Mesenchymal stem cell (in vitro differentiated cells and primary cell): Measurements from ENCODE around the gene CSTPP1.
A peak's percentile ranks its signal among the peaks of the same experiment; 100 is the strongest.

ENCODE experiments used
- DNase-seq: peaks from one replicate; pipeline ENCODE4 v3.0.0-alpha.2; 2013
- H2AFZ ChIP-seq: one replicate; pipeline ENCODE4 v1.6.1; 2013; ENCODE audit warnings: low read depth, mild to moderate bottlenecking, control low read depth, inconsistent platforms, low read length, moderate library complexity
- H2AK5ac ChIP-seq: 2 replicates; pipeline ENCODE4 v1.6.1; 2013; ENCODE audit warnings: low read length, moderate library complexity, mild to moderate bottlenecking, inconsistent platforms; ENCODE audit not compliant: severe bottlenecking
- H2BK120ac ChIP-seq: one replicate; pipeline ENCODE4 v1.6.1; 2013; ENCODE audit warnings: low read depth, mild to moderate bottlenecking, inconsistent platforms, low read length, moderate library complexity
- H2BK12ac ChIP-seq, 2 experiments: one replicate each; pipeline ENCODE4 v1.6.1; 2013; ENCODE audit warnings: inconsistent platforms in 2 of 2, low read length in 2 of 2, mild to moderate bottlenecking in 2 of 2, moderate library complexity in 2 of 2, control low read depth in 1 of 2
- H2BK15ac ChIP-seq: one replicate; pipeline ENCODE4 v1.6.1; 2013; ENCODE audit warnings: mild to moderate bottlenecking, low read depth, inconsistent platforms; ENCODE audit not compliant: poor library complexity, severe bottlenecking
- H2BK5ac ChIP-seq: 2 replicates; pipeline ENCODE4 v1.6.1; 2013; ENCODE audit warnings: low read depth, mild to moderate bottlenecking, low read length, control low read depth, inconsistent platforms; ENCODE audit not compliant: poor library complexity, severe bottlenecking
- H3K14ac ChIP-seq, 2 experiments: one replicate each; pipeline ENCODE4 v1.6.1; 2013; ENCODE audit warnings: inconsistent platforms in 2 of 2, low read length in 2 of 2, control low read depth in 1 of 2, mild to moderate bottlenecking in 1 of 2, moderate library complexity in 1 of 2
- H3K18ac ChIP-seq, 2 experiments: one replicate each; pipeline ENCODE4 v1.6.1; 2013; ENCODE audit warnings: inconsistent platforms in 2 of 2, low read length in 2 of 2, control low read depth in 1 of 2, low read depth in 1 of 2, mild to moderate bottlenecking in 1 of 2
- H3K23ac ChIP-seq, 2 experiments: one replicate each; pipeline ENCODE4 v1.6.1; 2013; ENCODE audit warnings: inconsistent platforms in 2 of 2, low read length in 2 of 2, mild to moderate bottlenecking in 2 of 2, moderate library complexity in 2 of 2, control low read depth in 1 of 2
- H3K27ac ChIP-seq: 2 replicates; pipeline ENCODE4 v1.5.1; 2013; ENCODE audit warnings: mild to moderate bottlenecking, moderate library complexity, low read length, control low read depth, inconsistent platforms; ENCODE audit not compliant: poor library complexity, severe bottlenecking
- H3K27me3 ChIP-seq, 2 experiments: 2 replicates each; pipeline versions ENCODE4 v1.6.1 to v1.7.0; 2013; ENCODE audit warnings: low read length in 2 of 2, mild to moderate bottlenecking in 2 of 2, moderate library complexity in 2 of 2, control low read depth in 1 of 2, inconsistent platforms in 1 of 2; ENCODE audit not compliant: control insufficient read depth in 1 of 2, insufficient read depth in 1 of 2
- H3K36me3 ChIP-seq, 2 experiments: 2 replicates each; pipeline versions ENCODE4 v1.6.1 to v1.7.0; 2013; ENCODE audit warnings: low read length in 2 of 2, control low read depth in 1 of 2, inconsistent platforms in 1 of 2, low read depth in 1 of 2, mild to moderate bottlenecking in 1 of 2; ENCODE audit not compliant: insufficient read depth in 2 of 2, control insufficient read depth in 1 of 2
- H3K4ac ChIP-seq, 2 experiments: one replicate each; pipeline ENCODE4 v1.6.1; 2013; ENCODE audit warnings: inconsistent platforms in 2 of 2, low read length in 2 of 2, mild to moderate bottlenecking in 2 of 2, moderate library complexity in 2 of 2, control low read depth in 1 of 2, low read depth in 1 of 2
- H3K4me1 ChIP-seq: 2 replicates; pipeline ENCODE4 v1.6.1; 2013; ENCODE audit warnings: low read depth, low read length, control low read depth; ENCODE audit not compliant: control insufficient read depth, insufficient read depth
- H3K4me2 ChIP-seq: 2 replicates; pipeline ENCODE4 v1.6.1; 2013; ENCODE audit warnings: low read length, mild to moderate bottlenecking, inconsistent platforms; ENCODE audit not compliant: poor library complexity, severe bottlenecking
- H3K4me3 ChIP-seq, 2 experiments: 2 replicates each; pipeline versions ENCODE4 v1.5.1 to v1.7.0; 2013; ENCODE audit warnings: low read length in 2 of 2, mild to moderate bottlenecking in 2 of 2, control low read depth in 1 of 2, low read depth in 1 of 2; ENCODE audit not compliant: insufficient read depth in 1 of 2
- H3K79me1 ChIP-seq: replicated peaks from 2 replicates; pipeline ENCODE4 v1.6.1; 2013; ENCODE audit warnings: mild to moderate bottlenecking, control low read depth, low read length, inconsistent platforms; ENCODE audit not compliant: poor library complexity, severe bottlenecking
- H3K9ac ChIP-seq: 2 replicates; pipeline ENCODE4 v1.7.0; 2013; ENCODE audit warnings: mild to moderate bottlenecking, low read length, moderate library complexity
- H3K9me3 ChIP-seq: 2 replicates; pipeline ENCODE4 v1.7.0; 2013; ENCODE audit warnings: mild to moderate bottlenecking, low read length; ENCODE audit not compliant: control insufficient read depth
- H4K8ac ChIP-seq: one replicate; pipeline ENCODE4 v1.6.1; 2013; ENCODE audit warnings: inconsistent platforms, mild to moderate bottlenecking, low read length, moderate library complexity
- H4K91ac ChIP-seq: one replicate; pipeline ENCODE4 v1.6.1; 2013; ENCODE audit warnings: mild to moderate bottlenecking, low read length, inconsistent platforms
- WGBS: methylation state at CpG from one replicate; pipeline ENCODE4 v1.1.7; 2013; ENCODE audit warnings: mixed read lengths; 5-methylcytosine and 5-hydroxymethylcytosine counted together

The CSTPP1 gene

DNA sequence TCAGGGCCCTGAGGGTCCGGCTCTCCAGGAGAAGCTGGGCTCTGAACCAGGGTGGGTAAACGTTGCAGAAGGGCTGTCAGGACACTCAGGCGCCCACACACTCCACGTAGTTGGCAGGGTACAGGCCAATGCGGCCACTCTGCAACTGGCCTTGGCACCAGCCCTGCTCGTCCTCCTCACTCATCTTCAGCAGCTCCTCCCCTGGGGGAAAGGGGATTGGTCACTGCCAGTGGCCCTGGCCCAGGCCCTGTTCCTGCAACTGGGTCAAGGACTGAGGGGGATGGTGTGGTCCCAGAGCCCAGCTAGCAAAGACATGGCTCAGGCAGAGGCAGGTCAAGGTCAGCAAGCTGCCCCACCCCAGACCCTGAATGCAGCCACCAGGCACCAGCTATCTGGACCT lies 241.3 kb downstream of the CSTPP1 start:
- peak overlapping the region; percentile 3 for H4K91ac ChIP-seq
- H3K9me3 ChIP-seq: no peaks in the 10 kb centered on the region
- no peak overlapping the region for H2AK5ac ChIP-seq
- peak overlapping the region; percentile 29 for H4K8ac ChIP-seq
- H2AFZ ChIP-seq: no peak overlapping the region
- peak overlapping the region; percentile 13 for H3K27ac ChIP-seq
- peaks cover 13% of the 10 kb centered on the region for H3K4me1 ChIP-seq
- no peak overlapping the region for H2BK15ac ChIP-seq
- H2BK12ac ChIP-seq: peak overlapping the region; percentile 7 to 15
- H2BK5ac ChIP-seq: no peak overlapping the region
- no peak overlapping the region for H3K4me2 ChIP-seq
- H3K9ac ChIP-seq: peak overlapping the region; percentile 100
- no peaks in the 10 kb centered on the region for H3K27me3 ChIP-seq
- peak overlapping the region in 1 of 2 experiments; percentile 40 for H3K18ac ChIP-seq
- 77% methylated on average over 6 of the region's 6 CpGs for WGBS
- H2BK120ac ChIP-seq: no peak overlapping the region
- H3K23ac ChIP-seq: no peak overlapping the region
- no peak overlapping the region for H3K4ac ChIP-seq
- no peak overlapping the region for H3K14ac ChIP-seq
- no peak overlapping the region for H3K4me3 ChIP-seq
- H3K79me1 ChIP-seq: peaks cover 26% of the 10 kb centered on the region
- H3K36me3 ChIP-seq: peaks cover 37 to 61% of the 10 kb centered on the region in 2 experiments
- no peak for DNase-seq

DNA sequence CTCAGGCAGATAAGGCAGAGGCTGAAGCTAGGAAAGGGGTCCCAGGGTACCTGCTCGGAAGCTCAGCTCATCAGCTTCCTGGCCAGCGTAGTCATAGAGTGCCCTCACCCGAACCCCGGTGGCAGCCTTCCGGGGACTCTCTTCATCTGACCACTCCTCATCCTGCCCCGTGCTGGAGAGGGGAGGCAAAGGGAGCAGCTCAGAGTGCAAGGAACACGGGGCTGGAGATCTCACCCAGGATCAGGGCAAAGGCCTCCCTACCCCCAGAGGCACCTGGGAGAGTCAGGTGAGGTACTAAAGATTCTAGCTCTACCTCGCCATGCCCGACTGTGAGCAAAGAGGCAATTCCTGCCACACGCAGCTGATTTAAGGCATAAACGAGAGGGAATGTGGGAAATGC lies 241.8 kb downstream of the CSTPP1 start:
- Histone ChIP-seq H2AK5ac (no peak overlapping the region), H2AFZ (no peak overlapping the region), H3K14ac (no peak overlapping the region), H2BK15ac (no peak overlapping the region), H3K27ac (no peak overlapping the region), H3K36me3 (peaks cover 32 to 61% of the 10 kb centered on the region in 2 experiments), H2BK5ac (no peak overlapping the region), H3K79me1 (peaks cover 26% of the 10 kb centered on the region), H2BK120ac (no peak overlapping the region), H4K8ac (no peak overlapping the region), H3K9ac (peak overlapping the region; percentile 100), H3K4me3 (no peak overlapping the region), H3K23ac (no peak overlapping the region), H3K27me3 (no peaks in the 10 kb centered on the region), H4K91ac (no peak overlapping the region), H3K18ac (no peak overlapping the region), H2BK12ac (no peak overlapping the region), H3K4me1 (peaks cover 13% of the 10 kb centered on the region), H3K9me3 (no peaks in the 10 kb centered on the region), H3K4ac (no peak overlapping the region), H3K4me2 (no peak overlapping the region)
- 97% methylated on average over 6 of the region's 11 CpGs for WGBS
- no peak for DNase-seq

- no peak overlapping the region for H3K9ac ChIP-seq
- H3K4me2 ChIP-seq: no peak overlapping the region
- H2BK5ac ChIP-seq: no peak overlapping the region
- peak overlapping the region; percentile 76 for H2BK15ac ChIP-seq
- H2AFZ ChIP-seq: no peak overlapping the region
- peaks cover 13% of the 10 kb centered on the region for H3K4me1 ChIP-seq
- H2AK5ac ChIP-seq: no peak overlapping the region
- peak overlapping the region in 1 of 2 experiments; percentile 18 for H3K4me3 ChIP-seq
- H4K8ac ChIP-seq: no peak overlapping the region
- no peak overlapping the region for H3K4ac ChIP-seq
- H3K79me1 ChIP-seq: peaks cover 26% of the 10 kb centered on the region
- WGBS: 96% methylated on average over 20 of the region's 23 CpGs
- H3K9me3 ChIP-seq: no peaks in the 10 kb centered on the region
- no peaks in the 10 kb centered on the region for H3K27me3 ChIP-seq
- H3K18ac ChIP-seq: no peak overlapping the region
- H2BK120ac ChIP-seq: no peak overlapping the region
- no peak overlapping the region for H3K23ac ChIP-seq
- no peak for DNase-seq
- H2BK12ac ChIP-seq: no peak overlapping the region
- H4K91ac ChIP-seq: no peak overlapping the region
- H3K36me3 ChIP-seq: peaks cover 25 to 62% of the 10 kb centered on the region in 2 experiments
- H3K27ac ChIP-seq: no peak overlapping the region
- H3K14ac ChIP-seq: no peak overlapping the region
Observed at GRCh38 chr11:47178737-47179654, 242.4 kb downstream of the CSTPP1 start.

GRCh38 chr11:47179655-47179991 lies 243.1 kb downstream of the CSTPP1 start:
- no peak overlapping the region for H2AFZ ChIP-seq
- no peak overlapping the region for H3K9ac ChIP-seq
- H3K4me3 ChIP-seq: no peak overlapping the region
- no peaks in the 10 kb centered on the region for H3K9me3 ChIP-seq
- H2BK12ac ChIP-seq: no peak overlapping the region
- no peak overlapping the region for H3K14ac ChIP-seq
- no peak overlapping the region for H2BK120ac ChIP-seq
- H3K27me3 ChIP-seq: no peaks in the 10 kb centered on the region
- no peak overlapping the region for H4K91ac ChIP-seq
- peaks cover 27% of the 10 kb centered on the region for H3K79me1 ChIP-seq
- peaks cover 24 to 65% of the 10 kb centered on the region in 2 experiments for H3K36me3 ChIP-seq
- H2AK5ac ChIP-seq: no peak overlapping the region
- H4K8ac ChIP-seq: no peak overlapping the region
- 100% methylated on average over 1 of the region's 1 CpG for WGBS
- H2BK5ac ChIP-seq: no peak overlapping the region
- H3K23ac ChIP-seq: no peak overlapping the region
- no peak overlapping the region for H3K4ac ChIP-seq
- H2BK15ac ChIP-seq: peak overlapping the region; percentile 76
- H3K4me2 ChIP-seq: no peak overlapping the region
- peak; percentile 66 for DNase-seq
- peaks cover 19% of the 10 kb centered on the region for H3K4me1 ChIP-seq
- no peak overlapping the region for H3K27ac ChIP-seq
- H3K18ac ChIP-seq: no peak overlapping the region
